Activated CD4-positive, alpha-beta T cell treated with anti-CD3 and anti-CD28 coated beads, Interleukin-2, amount 50 U/mL, for 16 hours (primary cell): ENCODE results near the gene SNRPB.
A peak's percentile ranks its signal among the peaks of the same experiment; 100 is the strongest.
"Not testable (repeated sequence)": the region's sequence is repeated elsewhere in the genome, so short reads cannot be mapped to it uniquely, and the experiment has no call there.

Experiments used
- DNase-seq: peaks from one replicate; pipeline ENCODE4 v3.0.0-alpha.2; 2020

The SNRPB gene

GRCh38 chr20:2470423-2471193, at the start of gene SNRPB:
Gene SNRPB (minus strand): TSS chr20:2470789. CDS start chr20:2470690, 99 bp downstream.
- peak; percentile 99 for DNase-seq

GRCh38 chr20:2519115-2519809, 48.7 kb upstream of the SNRPB start:
- no peak for DNase-seq

DNA sequence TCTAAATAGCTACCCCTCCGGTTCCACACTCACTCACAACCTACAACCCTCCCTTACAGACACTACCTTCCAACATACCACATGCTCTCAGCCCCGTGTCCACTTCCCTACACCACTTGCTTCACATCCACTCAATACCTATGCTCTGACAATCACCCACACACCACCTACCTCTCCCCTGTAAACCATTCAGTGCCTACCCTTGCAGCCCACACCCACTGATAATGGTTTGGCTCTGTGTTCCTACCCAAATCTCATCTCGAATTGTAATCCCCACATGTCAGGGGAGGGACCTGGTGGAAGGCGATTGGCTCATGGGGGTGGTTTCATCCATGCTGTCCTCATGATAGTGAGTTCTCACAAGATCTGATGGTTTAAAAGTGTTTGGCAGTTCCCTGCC, 48.0 kb upstream of the SNRPB start:
- DNase-seq: no peak

GRCh38 chr20:2518096-2518495, 47.5 kb upstream of the SNRPB start:
- DNase-seq: no peak

DNA sequence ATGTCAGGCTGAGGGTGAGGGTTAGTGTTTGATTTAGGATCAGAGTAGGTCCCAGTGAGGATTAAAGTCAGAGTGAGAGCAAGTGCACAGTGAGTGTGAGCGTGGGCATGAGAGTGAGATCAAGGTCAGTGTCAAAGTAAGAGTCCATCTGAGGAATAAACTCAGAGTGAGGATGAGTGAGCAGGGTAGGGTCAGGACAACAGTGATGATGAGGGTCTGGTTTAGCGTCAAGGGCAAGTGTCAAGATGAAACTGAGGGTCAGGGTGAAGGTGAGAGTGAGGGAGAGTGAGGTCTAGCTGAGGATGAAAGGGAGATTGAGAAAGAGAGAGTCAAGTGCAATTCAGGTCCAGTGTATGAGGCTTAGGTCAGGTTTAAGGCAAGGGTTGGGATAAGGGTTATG, 45.8 kb upstream of the SNRPB start:
- DNase-seq: no peak

GRCh38 chr20:2515203-2515602, 44.6 kb upstream of the SNRPB start:
- DNase-seq: no peak

- no peak for DNase-seq
Observed at GRCh38 chr20:2509794-2510193, 39.2 kb upstream of the SNRPB start.

- DNase-seq: no peak
Observed at GRCh38 chr20:2509468-2509781, 38.8 kb upstream of the SNRPB start.

GRCh38 chr20:2508631-2509467, 38.3 kb upstream of the SNRPB start, which contains the start of gene ZNF343:
Gene ZNF343 (minus strand): TSS chr20:2508915. CDS start chr20:2493895, 15,020 bp downstream.
- DNase-seq: peak; percentile 88

GRCh38 chr20:2507875-2508630, 37.5 kb upstream of the SNRPB start:
- DNase-seq: no peak

GRCh38 chr20:2507464-2507863, 36.9 kb upstream of the SNRPB start:
- DNase-seq: no peak

DNA sequence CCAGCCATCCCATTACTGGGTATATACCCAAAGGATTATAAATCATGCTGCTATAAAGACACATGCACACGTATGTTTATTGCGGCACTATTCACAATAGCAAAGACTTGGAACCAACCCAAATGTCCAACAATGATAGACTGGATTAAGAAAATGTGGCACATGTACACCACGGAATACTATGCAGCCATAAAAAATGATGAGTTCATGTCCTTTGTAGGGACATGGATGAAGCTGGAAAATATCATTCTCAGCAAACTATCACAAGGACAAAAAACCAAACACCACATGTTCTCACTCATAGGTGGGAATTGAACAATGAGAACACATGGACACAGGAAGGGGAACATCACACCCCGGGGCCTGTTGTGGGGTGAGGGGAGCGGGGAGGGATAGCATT, 35.8 kb upstream of the SNRPB start:
- not testable (repeated sequence) for DNase-seq

- DNase-seq: not testable (repeated sequence)
Observed at GRCh38 chr20:2504803-2505202, 34.2 kb upstream of the SNRPB start.

DNA sequence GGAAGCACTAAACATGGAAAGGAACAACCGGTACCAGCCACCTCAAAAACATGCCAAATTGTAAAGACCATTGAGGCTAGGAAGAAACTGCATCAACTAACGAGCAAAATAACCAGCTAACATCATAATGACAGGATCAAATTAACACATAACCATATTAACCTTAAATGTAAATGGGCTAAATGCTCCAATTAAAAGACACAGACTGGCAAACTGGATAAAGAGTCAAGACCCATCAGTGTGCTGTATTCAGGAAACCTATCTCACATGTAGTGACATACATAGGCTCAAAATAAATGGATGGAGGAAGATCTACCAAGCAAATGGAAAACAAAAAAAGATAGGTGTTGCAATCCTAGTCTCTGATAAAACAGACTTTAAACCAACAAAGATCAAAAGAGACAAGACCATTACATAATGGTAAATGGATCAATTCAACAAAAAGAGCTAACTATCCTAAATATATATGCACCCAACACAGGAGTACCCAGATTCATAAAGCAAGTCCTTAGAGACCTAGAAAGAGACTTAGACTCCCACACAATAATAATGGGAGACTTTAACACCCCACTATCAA, 32.3 kb upstream of the SNRPB start:
- not testable (repeated sequence) for DNase-seq

- no peak for DNase-seq
Observed at GRCh38 chr20:2485661-2486060, 15.1 kb upstream of the SNRPB start.

DNA sequence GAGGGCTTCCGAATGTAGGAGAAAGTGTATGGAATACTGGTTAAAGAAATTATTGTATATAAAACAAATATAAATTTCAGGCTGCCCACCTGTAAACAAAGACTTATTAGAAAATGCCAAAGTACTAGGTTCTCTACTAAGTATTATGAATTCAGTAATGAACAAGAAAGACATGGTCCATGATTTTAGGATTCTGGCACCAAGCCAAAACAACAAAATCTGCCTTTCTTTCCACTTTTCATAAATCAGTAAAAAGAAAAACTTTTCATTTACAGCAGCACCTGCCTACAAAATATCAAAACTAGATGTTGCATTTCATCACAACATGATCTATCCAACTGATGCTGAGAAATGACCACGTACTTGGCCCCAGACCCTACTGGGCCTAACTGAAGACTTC, 14.5 kb upstream of the SNRPB start:
- DNase-seq: no peak

DNA sequence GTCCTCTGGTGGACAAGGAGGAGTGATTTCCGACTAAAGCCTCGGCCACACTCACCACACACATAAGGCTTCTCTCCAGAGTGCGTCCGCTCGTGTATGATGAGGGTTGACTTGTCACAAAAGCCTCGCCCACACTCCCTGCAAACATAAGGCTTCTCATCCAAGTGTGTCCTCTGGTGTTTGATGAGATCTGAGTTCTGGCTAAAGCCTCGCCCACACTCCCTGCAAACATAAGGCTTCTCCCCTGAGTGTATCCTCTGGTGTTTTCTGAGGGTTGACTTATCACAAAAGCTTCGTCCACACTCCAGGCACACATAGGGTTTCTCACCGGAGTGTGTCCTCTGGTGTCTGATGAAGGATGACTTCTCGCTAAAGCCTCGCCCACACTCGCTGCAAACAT, 12.9 kb upstream of the SNRPB start:
- no peak for DNase-seq

- DNase-seq: no peak
Observed at GRCh38 chr20:2480381-2480780, 9.8 kb upstream of the SNRPB start.

DNA sequence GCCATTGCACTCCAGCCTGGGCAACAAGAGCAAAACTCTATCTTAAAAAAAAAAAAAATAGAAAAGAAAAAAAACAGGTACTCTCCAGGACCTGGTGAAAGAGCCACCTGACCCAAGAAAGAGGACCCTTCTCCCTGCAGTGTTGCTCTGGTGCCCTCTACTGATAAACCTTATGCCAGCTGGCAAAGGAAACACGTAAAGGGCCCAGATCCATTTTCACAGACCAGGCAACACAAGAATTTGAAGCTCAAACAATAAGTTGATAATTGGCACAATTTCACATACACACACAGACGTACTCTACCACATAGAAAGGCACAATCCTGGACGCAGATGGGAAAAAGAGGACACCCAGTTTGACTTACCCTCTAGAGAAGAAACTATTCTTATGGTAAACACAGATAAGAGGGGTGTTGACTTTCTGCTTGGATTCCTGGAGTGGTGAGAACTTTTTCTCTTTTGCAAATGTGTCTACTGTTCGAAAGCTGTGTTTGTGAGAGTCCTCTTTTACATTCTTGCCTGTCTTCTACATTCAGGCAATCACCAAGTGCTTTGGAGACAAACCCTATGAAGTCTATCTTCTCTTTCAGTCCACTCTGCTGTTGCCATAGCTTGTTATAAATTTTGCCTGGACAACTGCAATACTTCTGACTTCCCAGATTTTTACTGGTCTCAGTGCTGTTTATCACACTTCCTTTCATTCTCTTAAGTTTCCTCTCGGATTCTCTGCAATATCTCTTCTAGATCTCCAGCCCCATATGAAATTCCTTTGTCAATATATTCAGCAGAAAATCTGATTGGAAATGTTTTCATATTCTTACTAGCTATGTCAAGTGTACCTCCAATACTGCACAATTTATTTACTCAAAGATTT, 6.4 kb upstream of the SNRPB start:
- no peak for DNase-seq

DNA sequence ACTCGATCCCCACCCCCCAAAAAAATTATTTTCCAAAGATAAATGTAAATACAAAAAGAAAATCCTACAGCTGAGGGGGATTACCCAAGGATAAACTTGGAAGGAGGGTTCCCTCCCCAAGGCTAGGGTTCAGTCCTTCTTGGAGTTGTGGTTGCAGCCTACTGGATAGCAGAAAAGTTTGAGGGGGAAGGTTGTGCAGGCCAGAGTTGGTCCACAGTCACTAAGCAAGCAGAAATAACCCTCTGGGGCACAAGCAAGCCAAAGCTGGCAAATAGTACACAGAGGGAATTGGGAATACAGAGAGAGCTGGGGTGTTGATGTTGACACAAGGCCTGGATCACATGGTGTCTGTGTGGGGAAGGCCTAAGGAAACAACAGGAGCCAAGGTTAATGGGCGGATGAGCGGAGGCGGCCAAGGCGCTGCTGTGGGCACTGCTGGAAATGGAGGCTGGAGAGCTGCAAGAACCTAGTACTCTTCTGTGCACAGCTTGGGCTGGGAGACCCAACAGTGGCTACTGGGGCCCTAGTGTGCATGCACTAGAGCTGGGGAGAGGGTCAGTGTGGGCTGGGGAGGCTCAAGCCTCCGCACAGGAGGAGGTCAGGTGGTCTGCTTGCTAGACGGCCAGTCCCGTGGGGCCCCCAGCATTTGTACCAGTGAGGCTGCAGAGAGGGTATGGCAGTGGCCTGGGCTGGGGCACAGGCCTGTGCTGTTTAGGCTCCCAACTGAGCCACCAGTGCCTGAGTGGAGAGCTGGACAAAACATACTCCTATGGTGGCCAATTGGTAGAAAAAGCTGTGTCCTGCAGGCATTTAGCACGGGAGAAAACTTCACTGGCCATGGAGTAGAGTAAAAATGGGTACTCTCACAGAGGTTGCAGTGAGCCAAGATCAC, 5.5 kb upstream of the SNRPB start:
- no peak for DNase-seq
